Neural progenitor cell (in vitro differentiated cells): ENCODE results near the gene NPHP3. TPM values are rescaled to one million over a fixed set of nuclear protein-coding genes. Genes with fewer than 3 reads are reported as not detected.

Experiments
- DNase-seq: peaks from one replicate; pipeline ENCODE4 v3.0.0-alpha.2; 2016; ENCODE audit warnings: low spot score
- H2AFZ ChIP-seq: fragments of 200-600 bp; sonication (generic); replicated peaks from 2 replicates; pipeline ENCODE4 v1.6.1; 2016; ENCODE audit warnings: antibody characterized with exemption
- H3F3A ChIP-seq: fragments of 200-600 bp; sonication (generic); 2 replicates; pipeline ENCODE4 v1.6.1; 2016; ENCODE audit warnings: antibody characterized with exemption, low read depth
- H3K27ac ChIP-seq: fragments of 200-600 bp; sonication (generic); 2 replicates; pipeline ENCODE4 v1.5.1; 2016; ENCODE audit warnings: mild to moderate bottlenecking
- H3K27me3 ChIP-seq: fragments of 200-600 bp; sonication (generic); 2 replicates; pipeline ENCODE4 v1.6.1; 2016; ENCODE audit warnings: mild to moderate bottlenecking, moderate library complexity
- H3K36me3 ChIP-seq: fragments of 200-600 bp; sonication (generic); 2 replicates; pipeline ENCODE4 v1.5.1; 2016
- H3K4me1 ChIP-seq: fragments of 200-600 bp; sonication (generic); 2 replicates; pipeline ENCODE4 v1.6.1; 2016; ENCODE audit warnings: mixed run types
- H3K4me2 ChIP-seq: fragments of 200-600 bp; sonication (generic); 2 replicates; pipeline ENCODE4 v1.6.1; 2016
- H3K4me3 ChIP-seq: fragments of 200-600 bp; sonication (generic); 2 replicates; pipeline ENCODE4 v1.5.1; 2016
- H3K79me2 ChIP-seq: fragments of 200-600 bp; sonication (generic); 2 replicates; pipeline ENCODE4 v1.6.1; 2016; ENCODE audit warnings: low read depth
- H3K9ac ChIP-seq: fragments of 200-600 bp; sonication (generic); 2 replicates; pipeline ENCODE4 v1.6.1; 2016
- H3K9me3 ChIP-seq: fragments of 200-600 bp; sonication (generic); 2 replicates; pipeline ENCODE4 v1.5.1; 2016; ENCODE audit warnings: low read depth
- H4K20me1 ChIP-seq: fragments of 200-600 bp; sonication (generic); 2 replicates; pipeline ENCODE4 v1.6.1; 2016; ENCODE audit warnings: low read depth
- H3K27ac Mint-ChIP-seq: 3 replicates; pipeline ENCODE4 v1.8.0; 2021; ENCODE audit warnings: mixed read lengths
- H3K27me3 Mint-ChIP-seq: 2 replicates; pipeline ENCODE4 v1.8.0; 2022; ENCODE audit warnings: low read depth, mild to moderate bottlenecking, inconsistent platforms, moderate library complexity, mixed read lengths; ENCODE audit not compliant: insufficient read depth
- H3K36me3 Mint-ChIP-seq: 3 replicates; pipeline ENCODE4 v1.8.0; 2021; ENCODE audit warnings: mixed read lengths
- H3K4me1 Mint-ChIP-seq: 3 replicates; pipeline ENCODE4 v1.8.0; 2021; ENCODE audit warnings: mixed read lengths
- H3K4me3 Mint-ChIP-seq: 3 replicates; pipeline ENCODE4 v1.8.0; 2021; ENCODE audit warnings: mild to moderate bottlenecking, moderate library complexity, mixed read lengths
- H3K9me3 Mint-ChIP-seq: 3 replicates; pipeline ENCODE4 v1.8.0; 2020; ENCODE audit warnings: mixed read lengths
- CTCF ChIP-seq: fragments of 200-600 bp; sonication (generic); IDR thresholded peaks from 2 replicates; pipeline ENCODE4 v1.5.1; 2017; ENCODE audit warnings: antibody characterized with exemption, mild to moderate bottlenecking
- EZH2 ChIP-seq: fragments of 200-600 bp; sonication (generic); IDR thresholded peaks from 2 replicates; pipeline ENCODE4 v1.6.1; 2017; ENCODE audit warnings: antibody characterized with exemption, mild to moderate bottlenecking, moderate library complexity
- EZH2phosphoT487 ChIP-seq: fragments of 200-600 bp; sonication (generic); IDR thresholded peaks from 2 replicates; pipeline ENCODE4 v1.6.1; 2017; ENCODE audit warnings: antibody characterized with exemption
- total RNA-seq: library from RNA; depleted of rRNA; stranded (reverse); fragments of >200 nt; gene quantifications from 2 replicates; pipeline ENCODE4 v1.2.3, GENCODE V29; 2015; ENCODE audit warnings: low replicate concordance

Gene NPHP3
- total RNA-seq, 1 donor from 2014 or later, result 73.1 TPM

- no peak overlapping the region for H3K4me2 ChIP-seq
- no peaks in the 10 kb centered on the region for H3K36me3 ChIP-seq
- no peaks in the 10 kb centered on the region for H3K9me3 ChIP-seq
- no peaks in the 10 kb centered on the region for H3K4me1 ChIP-seq
- no peak overlapping the region for H3K4me3 Mint-ChIP-seq
- H4K20me1 ChIP-seq, result no peaks in the 10 kb centered on the region
- no peaks in the 10 kb centered on the region for H3K27me3 ChIP-seq
- H3K36me3 Mint-ChIP-seq, result no peaks in the 10 kb centered on the region
- H3K27me3 Mint-ChIP-seq, result no peaks in the 10 kb centered on the region
- H2AFZ ChIP-seq, result no peak overlapping the region
- no peak overlapping the region for H3K4me3 ChIP-seq
- H3K27ac ChIP-seq, result no peak overlapping the region
- peaks cover 4% of the 10 kb centered on the region for H3F3A ChIP-seq
- H3K9me3 Mint-ChIP-seq, result no peaks in the 10 kb centered on the region
- no peak for TF ChIP-seq EZH2
- no peak for TF ChIP-seq EZH2phosphoT487
- TF ChIP-seq CTCF, result no peak
- H3K9ac ChIP-seq, result no peak overlapping the region
- peaks cover 4% of the 10 kb centered on the region for H3K79me2 ChIP-seq
- peaks cover 8% of the 10 kb centered on the region for H3K4me1 Mint-ChIP-seq
- no peak overlapping the region for H3K27ac Mint-ChIP-seq
- no peak for DNase-seq
These were observed 68.0 kb downstream of the NPHP3 start for GRCh38 chr3:132654190-132654589.

GRCh38 chr3:132652640-132653270 is 69.5 kb downstream of the NPHP3 start:
- no peak for TF ChIP-seq CTCF
- no peak for TF ChIP-seq EZH2
- TF ChIP-seq EZH2phosphoT487, result no peak
- DNase-seq, result no peak

GRCh38 chr3:132650153-132650552 is 72.1 kb downstream of the NPHP3 start:
- Histone ChIP-seq H2AFZ (no peak overlapping the region), H3K9ac (no peak overlapping the region), H3K27me3 (no peaks in the 10 kb centered on the region), H3K4me2 (no peak overlapping the region), H3K27ac (no peak overlapping the region), H3K4me3 (no peak overlapping the region), H3K79me2 (no peaks in the 10 kb centered on the region), H4K20me1 (no peaks in the 10 kb centered on the region), H3K4me1 (no peaks in the 10 kb centered on the region), H3K9me3 (no peaks in the 10 kb centered on the region), H3K36me3 (no peaks in the 10 kb centered on the region), H3F3A (no peaks in the 10 kb centered on the region)
- Mint-ChIP-seq H3K36me3 (no peaks in the 10 kb centered on the region), H3K27ac (no peak overlapping the region), H3K9me3 (no peaks in the 10 kb centered on the region), H3K4me1 (no peaks in the 10 kb centered on the region), H3K27me3 (no peaks in the 10 kb centered on the region), H3K4me3 (no peak overlapping the region)
- TF ChIP-seq EZH2phosphoT487 (no peak), EZH2 (no peak)
- DNase-seq, result no peak

More at GRCh38 chr3:132652640-132653270, 69.5 kb downstream of the NPHP3 start:
- Mint-ChIP-seq H3K4me1 (no peaks in the 10 kb centered on the region), H3K4me3 (no peak overlapping the region), H3K27ac (no peak overlapping the region), H3K36me3 (no peaks in the 10 kb centered on the region), H3K27me3 (no peaks in the 10 kb centered on the region), H3K9me3 (no peaks in the 10 kb centered on the region)
- no peaks in the 10 kb centered on the region for H3K36me3 ChIP-seq
- no peaks in the 10 kb centered on the region for H3K79me2 ChIP-seq
- H3K27me3 ChIP-seq, result no peaks in the 10 kb centered on the region
- H3K4me2 ChIP-seq, result no peak overlapping the region
- H3F3A ChIP-seq, result no peaks in the 10 kb centered on the region
- H3K9me3 ChIP-seq, result no peaks in the 10 kb centered on the region
- no peak overlapping the region for H3K9ac ChIP-seq
- no peak overlapping the region for H3K4me3 ChIP-seq
- H2AFZ ChIP-seq, result no peak overlapping the region
- H3K4me1 ChIP-seq, result no peaks in the 10 kb centered on the region
- H4K20me1 ChIP-seq, result no peaks in the 10 kb centered on the region
- no peak overlapping the region for H3K27ac ChIP-seq

GRCh38 chr3:132645058-132645457 is 77.2 kb downstream of the NPHP3 start:
- Histone ChIP-seq H3K4me1 (no peaks in the 10 kb centered on the region), H2AFZ (no peak overlapping the region), H3K9ac (no peak overlapping the region), H3K4me2 (no peak overlapping the region), H3K9me3 (no peaks in the 10 kb centered on the region), H3K4me3 (no peak overlapping the region), H3K27ac (no peak overlapping the region), H3F3A (peaks cover 6% of the 10 kb centered on the region), H3K27me3 (no peaks in the 10 kb centered on the region), H4K20me1 (no peaks in the 10 kb centered on the region), H3K79me2 (no peaks in the 10 kb centered on the region), H3K36me3 (no peaks in the 10 kb centered on the region)
- Mint-ChIP-seq H3K4me1 (no peaks in the 10 kb centered on the region), H3K36me3 (no peaks in the 10 kb centered on the region), H3K27me3 (no peaks in the 10 kb centered on the region), H3K27ac (no peak overlapping the region), H3K4me3 (no peak overlapping the region), H3K9me3 (no peaks in the 10 kb centered on the region)
- TF ChIP-seq CTCF (no peak), EZH2phosphoT487 (no peak), EZH2 (no peak)
- DNase-seq, result no peak
